ENCODE data around the gene ZYX.

The ZYX gene

GRCh38 chr7:143392875-143393266 is 11.7 kb downstream of the ZYX start:
- Histone ChIP-seq H3K4me3 (ENCODE audit: low read length) (no peak overlapping the region), H3K36me3 (ENCODE audit: insufficient read depth, low read length) (peaks cover 97% of the 10 kb centered on the region)

GRCh38 chr7:143393267-143394041 is 12.3 kb downstream of the ZYX start:
- Histone ChIP-seq H3K4me1 (ENCODE audit: insufficient read depth, low read length) (no peaks in the 10 kb centered on the region), H3K36me3 (ENCODE audit: insufficient read depth, low read length) (peaks cover 97% of the 10 kb centered on the region), H3K27me3 (ENCODE audit: insufficient read depth, low read length) (no peaks in the 10 kb centered on the region), H3K27ac (ENCODE audit: low read depth, low read length) (no peak overlapping the region; the same call in 1 of the 2 replicates), H3K4me3 (ENCODE audit: low read length) (no peak overlapping the region), H3K9ac (ENCODE audit: low read depth, low read length) (no peak overlapping the region), H3K9me3 (ENCODE audit: insufficient read depth, low read depth, low read length) (no peaks in the 10 kb centered on the region)
- 94% methylated on average over 14 of the region's 14 CpGs for WGBS

More at GRCh38 chr7:143392875-143393266, 11.7 kb downstream of the ZYX start:
- H3K4me1 ChIP-seq (ENCODE audit: insufficient read depth, low read length): no peaks in the 10 kb centered on the region
- H3K27me3 ChIP-seq (ENCODE audit: insufficient read depth, low read length): no peaks in the 10 kb centered on the region
- no peak overlapping the region for H3K9ac ChIP-seq (ENCODE audit: low read depth, low read length)
- WGBS: 97% methylated on average over 6 of the region's 6 CpGs
- no peak overlapping the region; the same call in 1 of the 2 replicates for H3K27ac ChIP-seq (ENCODE audit: low read depth, low read length)
- no peaks in the 10 kb centered on the region for H3K9me3 ChIP-seq (ENCODE audit: insufficient read depth, low read depth, low read length)

GRCh38 chr7:143394068-143394467 is 12.9 kb downstream of the ZYX start:
- Histone ChIP-seq H3K4me3 (ENCODE audit: low read length) (no peak overlapping the region), H3K9me3 (ENCODE audit: insufficient read depth, low read depth, low read length) (no peaks in the 10 kb centered on the region), H3K36me3 (ENCODE audit: insufficient read depth, low read length) (peaks cover 97% of the 10 kb centered on the region), H3K9ac (ENCODE audit: low read depth, low read length) (no peak overlapping the region), H3K27ac (ENCODE audit: low read depth, low read length) (no peak overlapping the region), H3K27me3 (ENCODE audit: insufficient read depth, low read length) (no peaks in the 10 kb centered on the region), H3K4me1 (ENCODE audit: insufficient read depth, low read length) (no peaks in the 10 kb centered on the region)
- WGBS: 98% methylated on average over 6 of the region's 6 CpGs

GRCh38 chr7:143394777-143395176 is 13.6 kb downstream of the ZYX start:
- Histone ChIP-seq H3K9ac (ENCODE audit: low read depth, low read length) (no peak overlapping the region), H3K4me1 (ENCODE audit: insufficient read depth, low read length) (no peaks in the 10 kb centered on the region)
- 84% methylated on average over 6 of the region's 6 CpGs for WGBS

GRCh38 chr7:143395187-143396149 is 14.3 kb downstream of the ZYX start:
- no peak overlapping the region for H3K4me3 ChIP-seq (ENCODE audit: low read length)
- H3K4me1 ChIP-seq (ENCODE audit: insufficient read depth, low read length): no peaks in the 10 kb centered on the region
- H3K27me3 ChIP-seq (ENCODE audit: insufficient read depth, low read length): no peaks in the 10 kb centered on the region
- H3K27ac ChIP-seq (ENCODE audit: low read depth, low read length): peak overlapping the region; percentile 25; the same call in 1 of the 2 replicates
- peaks cover 97% of the 10 kb centered on the region for H3K36me3 ChIP-seq (ENCODE audit: insufficient read depth, low read length)
- no peak overlapping the region for H3K9ac ChIP-seq (ENCODE audit: low read depth, low read length)
- H3K9me3 ChIP-seq (ENCODE audit: insufficient read depth, low read depth, low read length): no peaks in the 10 kb centered on the region
- 87% methylated on average over 21 of the region's 21 CpGs for WGBS

More at GRCh38 chr7:143394777-143395176, 13.6 kb downstream of the ZYX start:
- H3K9me3 ChIP-seq (ENCODE audit: insufficient read depth, low read depth, low read length): no peaks in the 10 kb centered on the region
- peaks cover 97% of the 10 kb centered on the region for H3K36me3 ChIP-seq (ENCODE audit: insufficient read depth, low read length)
- no peaks in the 10 kb centered on the region for H3K27me3 ChIP-seq (ENCODE audit: insufficient read depth, low read length)
- H3K4me3 ChIP-seq (ENCODE audit: low read length): no peak overlapping the region
- no peak overlapping the region for H3K27ac ChIP-seq (ENCODE audit: low read depth, low read length)

GRCh38 chr7:143396182-143396581 is 15.0 kb downstream of the ZYX start:
- Histone ChIP-seq H3K27ac (ENCODE audit: low read depth, low read length) (no peak overlapping the region), H3K36me3 (ENCODE audit: insufficient read depth, low read length) (peaks cover 97% of the 10 kb centered on the region), H3K27me3 (ENCODE audit: insufficient read depth, low read length) (no peaks in the 10 kb centered on the region), H3K4me3 (ENCODE audit: low read length) (no peak overlapping the region), H3K9me3 (ENCODE audit: insufficient read depth, low read depth, low read length) (no peaks in the 10 kb centered on the region), H3K9ac (ENCODE audit: low read depth, low read length) (no peak overlapping the region), H3K4me1 (ENCODE audit: insufficient read depth, low read length) (no peaks in the 10 kb centered on the region)
- 81% methylated on average over 7 of the region's 7 CpGs for WGBS

GRCh38 chr7:143396625-143397556 is 15.7 kb downstream of the ZYX start:
- H3K27me3 ChIP-seq (ENCODE audit: insufficient read depth, low read length): no peaks in the 10 kb centered on the region
- H3K9ac ChIP-seq (ENCODE audit: low read depth, low read length): no peak overlapping the region
- H3K36me3 ChIP-seq (ENCODE audit: insufficient read depth, low read length): peaks cover 97% of the 10 kb centered on the region
- H3K27ac ChIP-seq (ENCODE audit: low read depth, low read length): no peak overlapping the region
- no peaks in the 10 kb centered on the region for H3K4me1 ChIP-seq (ENCODE audit: insufficient read depth, low read length)
- 92% methylated on average over 28 of the region's 28 CpGs for WGBS
- H3K4me3 ChIP-seq (ENCODE audit: low read length): no peak overlapping the region
- no peaks in the 10 kb centered on the region for H3K9me3 ChIP-seq (ENCODE audit: insufficient read depth, low read depth, low read length)

GRCh38 chr7:143397710-143398530 is 16.8 kb downstream of the ZYX start:
- H3K36me3 ChIP-seq (ENCODE audit: insufficient read depth, low read length): peaks cover 99% of the 10 kb centered on the region
- no peaks in the 10 kb centered on the region for H3K4me1 ChIP-seq (ENCODE audit: insufficient read depth, low read length)
- WGBS: 95% methylated on average over 16 of the region's 16 CpGs
- no peak overlapping the region for H3K9ac ChIP-seq (ENCODE audit: low read depth, low read length)
- no peaks in the 10 kb centered on the region for H3K9me3 ChIP-seq (ENCODE audit: insufficient read depth, low read depth, low read length)
- no peaks in the 10 kb centered on the region for H3K27me3 ChIP-seq (ENCODE audit: insufficient read depth, low read length)
- no peak overlapping the region for H3K4me3 ChIP-seq (ENCODE audit: low read length)
- H3K27ac ChIP-seq (ENCODE audit: low read depth, low read length): no peak overlapping the region

GRCh38 chr7:143398616-143399015 is 17.5 kb downstream of the ZYX start:
- H3K36me3 ChIP-seq (ENCODE audit: insufficient read depth, low read length): peaks cover 93% of the 10 kb centered on the region
- no peaks in the 10 kb centered on the region for H3K9me3 ChIP-seq (ENCODE audit: insufficient read depth, low read depth, low read length)

GRCh38 chr7:143399151-143399550 is 18.0 kb downstream of the ZYX start:
- peaks cover 91% of the 10 kb centered on the region for H3K36me3 ChIP-seq (ENCODE audit: insufficient read depth, low read length)
- no peak overlapping the region for H3K27ac ChIP-seq (ENCODE audit: low read depth, low read length)
- WGBS: 93% methylated on average over 8 of the region's 8 CpGs
- H3K9ac ChIP-seq (ENCODE audit: low read depth, low read length): no peak overlapping the region
- H3K4me1 ChIP-seq (ENCODE audit: insufficient read depth, low read length): 0 out of 2 replicates have a peak, but pooled peaks cover 3% of the 10 kb centered on the region
- H3K4me3 ChIP-seq (ENCODE audit: low read length): no peak overlapping the region
- no peaks in the 10 kb centered on the region for H3K27me3 ChIP-seq (ENCODE audit: insufficient read depth, low read length)
- no peaks in the 10 kb centered on the region for H3K9me3 ChIP-seq (ENCODE audit: insufficient read depth, low read depth, low read length)

More at GRCh38 chr7:143398616-143399015, 17.5 kb downstream of the ZYX start:
- 95% methylated on average over 13 of the region's 14 CpGs for WGBS
- H3K4me1 ChIP-seq (ENCODE audit: insufficient read depth, low read length): no peaks in the 10 kb centered on the region
- H3K27ac ChIP-seq (ENCODE audit: low read depth, low read length): no peak overlapping the region
- no peaks in the 10 kb centered on the region for H3K27me3 ChIP-seq (ENCODE audit: insufficient read depth, low read length)
- no peak overlapping the region for H3K9ac ChIP-seq (ENCODE audit: low read depth, low read length)
- H3K4me3 ChIP-seq (ENCODE audit: low read length): no peak overlapping the region
